GM10266 (cell line): ENCODE data around the gene LIN37.

Experiments used
- DNase-seq: peaks from one replicate; pipeline ENCODE4 v3.0.0; 2012; ENCODE audit errors: extremely low spot score
- TF ChIP-seq, protein P1 (sequence below): IDR thresholded peaks from 2 replicates; pipeline ENCODE4 v1.5.1; 2012; ENCODE audit warnings: mild to moderate bottlenecking, low read depth; ENCODE audit not compliant: control insufficient read depth, insufficient read depth; ENCODE audit errors: missing control alignments

Gene LIN37

DNA sequence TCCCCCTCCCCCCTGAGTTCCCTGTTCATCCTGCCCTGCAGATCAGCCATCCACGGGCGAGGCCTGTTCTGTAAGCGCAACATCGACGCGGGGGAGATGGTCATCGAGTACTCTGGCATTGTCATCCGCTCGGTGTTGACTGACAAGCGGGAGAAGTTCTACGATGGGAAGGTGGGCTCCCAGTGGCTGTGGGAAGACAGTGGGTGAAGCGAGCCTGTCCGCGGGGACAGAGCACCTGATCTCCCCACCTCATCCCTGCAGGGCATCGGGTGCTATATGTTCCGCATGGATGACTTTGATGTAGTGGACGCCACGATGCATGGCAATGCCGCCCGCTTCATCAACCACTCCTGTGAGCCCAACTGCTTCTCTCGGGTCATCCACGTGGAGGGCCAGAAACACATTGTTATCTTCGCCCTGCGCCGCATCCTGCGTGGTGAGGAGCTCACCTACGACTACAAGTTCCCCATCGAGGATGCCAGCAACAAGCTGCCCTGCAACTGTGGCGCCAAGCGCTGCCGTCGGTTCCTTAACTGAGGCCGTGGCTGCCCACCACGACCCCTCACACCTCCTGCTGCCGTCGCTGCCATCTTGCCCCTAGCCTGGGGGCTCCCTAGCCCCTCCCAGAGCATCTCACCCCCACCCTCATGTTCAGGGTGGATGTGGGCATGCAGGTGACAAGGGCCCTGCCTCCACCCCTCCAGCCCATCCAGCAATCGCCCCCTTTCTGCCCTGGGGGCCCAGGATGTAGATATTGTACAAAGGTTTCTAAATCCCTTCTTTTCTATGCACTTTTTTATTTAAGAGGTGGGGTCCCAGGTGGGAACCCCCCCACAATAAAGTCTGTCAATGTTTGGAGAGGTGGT, 10.1 kb upstream of the LIN37 start:
- TF ChIP-seq, protein P1, sequence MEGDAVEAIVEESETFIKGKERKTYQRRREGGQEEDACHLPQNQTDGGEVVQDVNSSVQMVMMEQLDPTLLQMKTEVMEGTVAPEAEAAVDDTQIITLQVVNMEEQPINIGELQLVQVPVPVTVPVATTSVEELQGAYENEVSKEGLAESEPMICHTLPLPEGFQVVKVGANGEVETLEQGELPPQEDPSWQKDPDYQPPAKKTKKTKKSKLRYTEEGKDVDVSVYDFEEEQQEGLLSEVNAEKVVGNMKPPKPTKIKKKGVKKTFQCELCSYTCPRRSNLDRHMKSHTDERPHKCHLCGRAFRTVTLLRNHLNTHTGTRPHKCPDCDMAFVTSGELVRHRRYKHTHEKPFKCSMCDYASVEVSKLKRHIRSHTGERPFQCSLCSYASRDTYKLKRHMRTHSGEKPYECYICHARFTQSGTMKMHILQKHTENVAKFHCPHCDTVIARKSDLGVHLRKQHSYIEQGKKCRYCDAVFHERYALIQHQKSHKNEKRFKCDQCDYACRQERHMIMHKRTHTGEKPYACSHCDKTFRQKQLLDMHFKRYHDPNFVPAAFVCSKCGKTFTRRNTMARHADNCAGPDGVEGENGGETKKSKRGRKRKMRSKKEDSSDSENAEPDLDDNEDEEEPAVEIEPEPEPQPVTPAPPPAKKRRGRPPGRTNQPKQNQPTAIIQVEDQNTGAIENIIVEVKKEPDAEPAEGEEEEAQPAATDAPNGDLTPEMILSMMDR = no peak
- DNase-seq = no peak

DNA sequence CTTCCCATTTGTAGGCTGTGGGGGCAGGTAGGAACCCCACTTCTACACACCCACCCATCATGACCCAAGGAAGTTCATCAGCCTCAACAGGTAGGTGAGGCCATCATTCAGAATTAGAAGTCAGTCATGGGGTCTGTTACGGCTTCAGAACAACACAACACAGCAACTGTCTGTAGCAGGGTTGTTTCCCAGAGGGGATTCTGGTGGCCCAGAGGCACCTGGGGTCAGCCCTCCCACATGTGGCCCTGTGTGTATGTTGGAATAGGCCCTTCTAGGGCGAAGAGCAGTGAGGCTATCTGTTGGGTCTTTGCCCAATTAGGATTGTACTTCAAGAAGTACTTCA, 9.5 kb upstream of the LIN37 start:
- TF ChIP-seq, protein P1 = no peak
- DNase-seq = no peak

DNA sequence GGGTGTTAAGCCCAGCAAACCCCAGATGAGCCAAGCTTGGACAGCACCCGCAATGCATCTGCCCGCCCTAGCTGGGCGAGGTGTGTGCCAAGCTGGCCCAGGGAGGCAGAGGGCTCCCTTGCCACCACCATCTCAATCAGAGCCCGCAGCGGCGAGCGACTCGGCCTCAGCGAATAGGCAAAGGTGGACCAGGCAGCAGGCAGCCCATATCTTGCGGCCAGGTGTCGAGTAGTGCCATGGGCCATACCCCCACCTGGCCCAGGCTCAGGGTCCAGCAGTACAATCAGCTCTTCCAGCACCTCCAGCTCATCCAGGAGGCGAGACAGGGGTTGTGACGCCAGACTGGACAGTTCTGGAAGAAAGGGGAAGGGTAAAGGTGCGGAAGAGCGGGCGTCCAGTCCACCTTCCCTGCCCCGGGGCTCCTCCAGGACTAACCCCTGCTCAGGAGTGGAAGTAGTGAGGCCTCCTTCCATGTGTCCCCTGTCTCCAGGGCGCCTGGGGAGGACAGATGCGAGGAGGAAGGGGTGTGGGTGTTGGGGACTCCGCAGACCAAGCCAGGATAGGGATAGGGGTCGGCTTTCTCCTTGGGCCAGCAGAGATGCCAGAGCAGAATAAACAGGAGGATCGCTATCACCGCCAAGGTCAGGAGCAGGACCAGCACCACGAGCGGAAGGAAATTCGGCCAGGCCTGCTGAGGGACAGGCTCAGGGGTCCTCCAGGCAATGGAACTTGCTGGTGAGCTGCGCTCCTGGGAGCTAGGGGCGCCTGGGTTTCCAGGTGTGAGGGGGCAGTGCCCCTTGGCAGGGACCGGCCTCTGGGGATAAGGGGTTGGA, 8.9 kb upstream of the LIN37 start:
- DNase-seq = no peak
- TF ChIP-seq, protein P1 = no peak

DNA sequence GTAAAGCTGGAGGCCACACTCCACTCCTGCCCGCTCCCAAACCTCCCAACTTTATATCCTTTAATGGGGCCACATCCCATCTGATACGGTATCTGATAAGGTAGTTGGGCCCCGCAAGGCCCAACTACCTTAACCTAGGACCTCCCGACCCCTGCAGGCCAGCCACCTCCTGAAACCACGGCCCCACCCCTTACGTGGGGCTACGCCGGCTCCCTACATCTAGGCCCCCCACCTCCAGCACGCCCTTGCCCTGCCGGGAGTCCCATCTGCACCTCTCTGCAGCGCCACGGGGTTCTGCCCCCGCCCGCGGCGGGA, 8.3 kb upstream of the LIN37 start:
- DNase-seq = no peak
- TF ChIP-seq, protein P1 = no peak

DNA sequence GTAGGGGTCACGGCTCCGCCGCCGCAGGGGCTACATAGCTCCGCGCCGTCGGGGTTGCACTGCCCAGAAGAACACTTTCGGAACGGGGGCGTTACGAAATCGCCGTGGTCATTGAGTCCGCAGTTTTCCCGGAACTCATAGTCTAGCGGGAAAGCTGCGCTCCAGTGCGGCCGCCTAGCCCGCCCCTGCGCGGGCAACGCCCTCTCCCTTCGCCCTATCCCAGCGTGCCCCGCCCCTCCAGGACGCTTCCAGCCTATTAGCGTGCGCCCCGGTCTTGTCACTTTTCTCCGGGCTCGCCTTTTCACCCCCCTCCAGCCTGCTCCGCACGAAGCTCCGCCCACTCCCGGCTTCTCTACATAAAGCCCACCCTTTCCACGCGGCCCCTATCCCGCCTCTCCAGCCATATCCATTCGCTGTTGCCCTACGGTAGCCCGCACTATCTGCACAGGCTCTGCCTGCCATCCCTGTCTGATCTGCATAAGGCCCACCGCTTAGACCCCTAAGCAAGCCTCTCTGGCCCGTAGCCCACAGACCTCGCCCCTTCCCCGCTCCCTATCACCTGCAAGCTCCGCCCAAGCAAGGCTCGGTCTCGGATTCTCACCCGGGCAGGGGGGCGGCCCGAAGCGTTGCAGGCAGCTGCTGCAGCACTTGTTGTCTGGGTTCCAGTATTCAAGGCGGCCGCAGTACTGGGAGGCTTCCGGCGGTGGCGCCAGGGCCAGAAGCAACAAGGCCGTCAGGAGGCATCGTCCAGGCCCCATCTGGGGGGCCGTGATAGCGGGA, 7.8 kb upstream of the LIN37 start:
- TF ChIP-seq, protein P1 = peak; percentile 29
- peak; percentile 98 for DNase-seq

DNA sequence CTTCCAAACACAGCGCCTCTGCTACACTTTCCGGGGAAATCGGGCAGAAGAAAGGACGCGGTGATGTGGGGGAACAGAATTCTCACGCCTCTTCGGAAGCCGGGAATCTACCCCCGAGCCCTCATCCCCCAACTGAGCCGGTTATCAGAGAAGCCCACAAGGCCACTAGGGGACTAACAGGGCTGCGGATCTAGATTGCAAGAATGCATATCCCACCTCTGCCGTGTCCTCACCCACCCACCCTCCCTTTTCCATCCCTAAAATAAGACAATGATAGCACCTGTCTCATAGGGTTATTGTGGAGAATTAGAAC, 7.2 kb upstream of the LIN37 start:
- no peak for DNase-seq
- TF ChIP-seq, protein P1 = no peak

DNA sequence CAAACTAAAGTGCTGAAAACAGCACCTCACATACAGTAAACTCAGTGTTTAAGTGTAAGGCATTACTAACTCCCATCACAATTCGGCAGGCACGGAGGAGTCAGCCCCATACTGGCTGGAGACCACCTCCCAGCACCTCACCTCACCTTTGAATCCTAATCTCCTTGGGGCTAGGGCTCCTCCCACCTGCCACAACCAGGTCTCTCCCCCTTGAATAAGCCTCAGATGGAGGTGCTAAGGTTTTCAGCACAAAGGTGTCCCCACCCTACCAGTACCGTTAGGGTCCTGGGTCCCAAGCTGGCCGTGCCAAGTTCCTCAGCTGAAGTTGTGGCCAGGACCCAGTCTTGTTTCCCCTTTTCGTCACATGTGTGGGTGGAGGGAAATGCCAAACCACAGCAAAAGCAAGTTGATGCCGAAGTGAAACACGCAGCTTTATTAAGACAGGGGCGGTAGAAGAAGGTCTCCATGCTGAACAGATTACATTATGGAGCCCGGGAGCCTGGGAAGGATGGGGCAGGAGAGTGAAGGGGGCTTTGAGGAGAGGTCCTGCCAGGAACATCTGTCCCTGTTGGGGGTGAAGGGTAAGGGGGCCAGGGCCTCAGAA, 6.2 kb upstream of the LIN37 start, which contains the start of gene IGFLR1:
TSS of gene IGFLR1 (minus strand) at position 332 of the 604 bp plus-strand sequence. CDS start 1,272 bp downstream, outside the sequence.
- peak; percentile 71 for DNase-seq
- TF ChIP-seq, protein P1 = no peak
